NOMO-1 (cell line): ENCODE results near the gene ZNF85.
"Not testable (repeated sequence)": the region's sequence is repeated elsewhere in the genome, so short reads cannot be mapped to it uniquely, and the experiment has no call there.

Experiments
- DNase-seq, 2 experiments: peaks; one replicate each; lab custom pipeline; 2025; ENCODE audit not compliant: unreplicated experiment in 2 of 2; lab: John Stamatoyannopoulos, UW

ZNF85 gene

GRCh38 chr19:20923077-20923871 is at the start of gene ZNF85:
ZNF85 (plus strand) TSS chr19:20923251; CDS start chr19:20923401, 150 bp downstream.
- no peak for DNase-seq

GRCh38 chr19:20879501-20879900 is 43.5 kb upstream of the ZNF85 start:
- no peak for DNase-seq

GRCh38 chr19:20912973-20913372 is 10.1 kb upstream of the ZNF85 start:
- no peak for DNase-seq

GRCh38 chr19:20925481-20925880 is 2.4 kb downstream of the ZNF85 start:
- no peak for DNase-seq

- no peak for DNase-seq
Measured at GRCh38 chr19:20926796-20927195, 3.7 kb downstream of the ZNF85 start.

- no peak for DNase-seq
Measured at GRCh38 chr19:20928371-20928770, 5.3 kb downstream of the ZNF85 start.

- not testable (repeated sequence) for DNase-seq
Measured at GRCh38 chr19:20936322-20936947, 13.4 kb downstream of the ZNF85 start.

GRCh38 chr19:20952561-20953095 is 29.6 kb downstream of the ZNF85 start:
- not testable (repeated sequence) for DNase-seq

GRCh38 chr19:20964798-20965197 is 41.7 kb downstream of the ZNF85 start:
- no peak for DNase-seq

- no peak for DNase-seq
Measured at GRCh38 chr19:20968092-20968491, 45.0 kb downstream of the ZNF85 start.

GRCh38 chr19:20969498-20969897 is 46.4 kb downstream of the ZNF85 start:
- no peak for DNase-seq

- no peak for DNase-seq
Measured at GRCh38 chr19:20969898-20970297, 46.8 kb downstream of the ZNF85 start.

- DNase-seq: not testable (repeated sequence)
Measured at GRCh38 chr19:20992788-20993187, 69.7 kb downstream of the ZNF85 start.

- DNase-seq: no peak
Measured at GRCh38 chr19:20999731-21000352, 76.8 kb downstream of the ZNF85 start.
